Endothelial cell of umbilical vein (primary cell): ENCODE data around the gene PPP2R5D. TPM values are rescaled to one million over a fixed set of nuclear protein-coding genes. Genes with fewer than 3 reads are reported as not detected.

ENCODE experiments used
- BruUV-seq: library from RNA; stranded (reverse); fragments of 400-500 nt; replicated peaks from 2 replicates; lab custom pipeline; 2021; lab: Mats Ljungman, UMichigan
- CTCF ChIA-PET: fragments of 300-600, 350-600 bp; sonication (Branson Sonifier 250); formaldehyde crosslinking; loops from one replicate; lab custom pipeline; 2021; ENCODE audit warnings: antibody characterized with exemption, inconsistent platforms; lab: Charles Lee
- POLR2A ChIA-PET: fragments of 300-600, 350-600 bp; sonication (Branson Sonifier 250); formaldehyde crosslinking; loops from one replicate; lab custom pipeline; 2021; ENCODE audit warnings: antibody characterized with exemption, inconsistent platforms; lab: Charles Lee
- DNase-seq: peaks from one replicate; pipeline ENCODE4 v3.0.0-alpha.2; 2011; ENCODE audit warnings: low read depth, low spot score
- FAIRE-seq: peaks from 2 replicates; lab custom pipeline; 2011; peaks lifted over from hg19 to GRCh38; lab: Jason Lieb, UNC
- H2AFZ ChIP-seq: 2 replicates; pipeline ENCODE4 v1.6.0; 2012; ENCODE audit warnings: low read depth, low read length, control low read depth, inconsistent platforms
- H3K27ac ChIP-seq: 2 replicates; pipeline ENCODE4 v1.5.1; 2011; ENCODE audit warnings: low read depth, mild to moderate bottlenecking, control low read depth, low read length, moderate library complexity; ENCODE audit not compliant: insufficient read depth
- H3K27me3 ChIP-seq, 2 experiments: 2 replicates each; pipeline versions ENCODE4 v1.6.0 to v1.6.1; 2011; ENCODE audit warnings: low read length in 2 of 2, mixed read lengths in 1 of 2; ENCODE audit not compliant: control insufficient read depth in 2 of 2, insufficient read depth in 2 of 2
- H3K36me3 ChIP-seq, 2 experiments: 2 replicates in 1 of 2; 3 replicates in 1 of 2; pipeline ENCODE4 v1.5.1; 2011; ENCODE audit warnings: low read length in 2 of 2, mild to moderate bottlenecking in 1 of 2, moderate library complexity in 1 of 2; ENCODE audit not compliant: control insufficient read depth in 2 of 2, insufficient read depth in 2 of 2; ENCODE audit errors: extremely low read depth in 1 of 2
- H3K4me1 ChIP-seq: 3 replicates; pipeline ENCODE4 v1.5.1; 2011; ENCODE audit warnings: mild to moderate bottlenecking, low read length; ENCODE audit not compliant: control insufficient read depth, insufficient read depth; ENCODE audit errors: extremely low read depth
- H3K4me2 ChIP-seq: 2 replicates; pipeline ENCODE4 v1.6.1; 2011; ENCODE audit warnings: low read length, control low read depth, mixed read lengths; ENCODE audit not compliant: insufficient read depth
- H3K4me3 ChIP-seq, 3 experiments: fragments of 200-600 bp in 1 of 3; sonication (generic), shearing (Covaris generic) in 1 of 3; replicated peaks in 1 of 3; 2 replicates each; pipeline ENCODE4 v1.5.1; 2011 to 2016; ENCODE audit warnings: control low read depth in 3 of 3, low read length in 3 of 3, mild to moderate bottlenecking in 2 of 3, inconsistent platforms in 1 of 3, low read depth in 1 of 3, moderate library complexity in 1 of 3; ENCODE audit not compliant: insufficient read depth in 1 of 3
- H3K79me2 ChIP-seq: 2 replicates; pipeline ENCODE4 v1.6.0; 2012; ENCODE audit warnings: low read length, inconsistent platforms; ENCODE audit not compliant: control insufficient read depth, insufficient read depth
- H3K9ac ChIP-seq: replicated peaks from 2 replicates; pipeline ENCODE3; 2011; ENCODE audit warnings: low read length, control low read depth; ENCODE audit not compliant: insufficient read depth; ENCODE audit errors: extremely low read depth
- H3K9me1 ChIP-seq: replicated peaks from 3 replicates; pipeline ENCODE4 v1.6.0; 2011; ENCODE audit warnings: mild to moderate bottlenecking, low read length; ENCODE audit not compliant: control insufficient read depth, insufficient read depth; ENCODE audit errors: extremely low read depth
- H3K9me3 ChIP-seq: replicated peaks from 2 replicates; pipeline ENCODE4 v1.5.1; 2012; ENCODE audit warnings: low read length, inconsistent platforms; ENCODE audit not compliant: control insufficient read depth, insufficient read depth
- H4K20me1 ChIP-seq: replicated peaks from 2 replicates; pipeline ENCODE3; 2011; ENCODE audit warnings: mild to moderate bottlenecking, low read length; ENCODE audit not compliant: control insufficient read depth, insufficient read depth; ENCODE audit errors: extremely low read depth
- EZH2 ChIP-seq: IDR thresholded peaks from 2 replicates; pipeline ENCODE4 v1.6.1; 2012; ENCODE audit warnings: borderline replicate concordance, low read depth, mild to moderate bottlenecking, moderate library complexity, low read length, inconsistent platforms; ENCODE audit not compliant: severe bottlenecking
- FOS ChIP-seq: IDR thresholded peaks from 2 replicates; pipeline ENCODE4 v1.6.1; 2011; ENCODE audit warnings: mild to moderate bottlenecking, low read length, moderate library complexity, borderline replicate concordance; ENCODE audit not compliant: insufficient read depth
- GATA2 ChIP-seq: IDR thresholded peaks from 2 replicates; pipeline ENCODE4 v1.7.0; 2011; ENCODE audit warnings: low read depth, mild to moderate bottlenecking, moderate library complexity, mixed read lengths, low read length; ENCODE audit not compliant: insufficient read length, insufficient read depth
- JUN ChIP-seq: IDR thresholded peaks from 2 replicates; pipeline ENCODE4 v1.6.1; 2011; ENCODE audit warnings: borderline replicate concordance, low read depth; ENCODE audit not compliant: insufficient read length, insufficient read depth
- MYC ChIP-seq: IDR thresholded peaks from one replicate; pipeline ENCODE4 v1.6.1; 2011; ENCODE audit warnings: mild to moderate bottlenecking, low read depth, low read length
- POLR2A ChIP-seq: IDR thresholded peaks from 2 replicates; pipeline ENCODE4 v1.6.1; 2012; ENCODE audit warnings: low read depth, mild to moderate bottlenecking, control low read depth, low read length
- POLR2AphosphoS5 ChIP-seq: IDR thresholded peaks from 2 replicates; pipeline ENCODE4 v1.6.1; 2012; ENCODE audit warnings: low read depth, mild to moderate bottlenecking, control low read depth, low read length, moderate library complexity; ENCODE audit not compliant: insufficient read depth
- dilution Hi-C: fragments of 300-500 bp; cut with MboI; formaldehyde crosslinking; loops from one replicate; pipeline ENCODE4 v1.15.0; 2019; ENCODE audit warnings: low sequenced_read_pairs; ENCODE audit not compliant: extremely low pct_ligation_motif_present
- intact Hi-C: fragments of 100-400 bp; cut with micrococcal nuclease; formaldehyde crosslinking; loops from one replicate; pipeline ENCODE4 v1.10.0; 2022
- polyA plus RNA-seq, 4 experiments: library from polyadenylated mRNA; depleted of rRNA in 3 of 4; stranded (reverse) in 3 of 4; unstranded in 1 of 4; fragments of >200 nt; gene quantifications; 2 replicates each; pipeline versions ENCODE4 v1.2.1 to v1.2.3, GENCODE V29; 2011 to 2012; ENCODE audit warnings: missing spikeins in 1 of 4
- total RNA-seq: library from RNA; stranded (reverse); gene quantifications from 2 replicates; pipeline ENCODE4 v1.2.3, GENCODE V29; 2021
- TF ChIP-seq, protein P1 (sequence below): IDR thresholded peaks from 2 replicates; pipeline ENCODE4 v1.6.1; 2011; ENCODE audit not compliant: insufficient read depth, insufficient read length
- TF ChIP-seq, protein P2 (sequence below), 2 donors: IDR thresholded peaks; 1 replicate in 1 of 2; 2 replicates in 1 of 2; pipeline ENCODE4 v1.5.1; 2011; ENCODE audit warnings: low read length in 2 of 2, mild to moderate bottlenecking in 2 of 2, moderate library complexity in 2 of 2, control low read depth in 1 of 2, inconsistent platforms in 1 of 2, low read depth in 1 of 2; ENCODE audit not compliant: insufficient read depth in 1 of 2; ENCODE audit errors: extremely low read depth in 1 of 2

Gene PPP2R5D
- total and polyA plus RNA-seq, 2 donors (not counting 3 experiments of a cell fraction or from before 2014, with no cell fraction given) = 45.5 to 60.2 TPM

DNA sequence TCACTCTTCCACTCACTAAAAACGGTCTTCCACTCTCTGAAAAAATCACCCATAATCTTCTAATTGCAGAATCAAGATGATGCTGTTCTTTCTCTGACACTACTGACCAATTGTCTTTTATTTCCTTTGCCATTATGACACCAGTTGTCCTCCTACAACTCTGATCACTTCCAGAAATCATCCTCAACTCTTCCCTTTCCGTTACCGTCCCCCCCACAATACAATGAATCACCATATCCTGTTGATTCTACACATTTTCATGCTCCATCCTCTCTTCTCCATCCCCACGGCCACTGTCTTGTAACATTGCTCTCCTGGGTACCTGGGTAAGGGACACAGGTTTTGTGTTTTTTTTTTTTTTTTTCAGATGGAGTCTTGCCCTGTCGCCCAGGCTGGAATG lies 2.5 kb upstream of the PPP2R5D start:
- H3K27me3 ChIP-seq = no peaks in the 10 kb centered on the region
- no peak overlapping the region for H3K4me2 ChIP-seq
- peaks cover 34% of the 10 kb centered on the region for H3K4me1 ChIP-seq
- no TSS peak for BruUV-seq
- intact Hi-C loops (loop anchor here (5.0 kb wide), 1 partner anchor 80 kb away; no protein-coding TSS in a partner anchor), dilution Hi-C loops (no loop called here)
- CTCF ChIA-PET = interaction anchor here (0.6 kb wide), 1 partner anchor 164 kb away, joined by 3 read pairs; no protein-coding TSS in a partner anchor
- H3K79me2 ChIP-seq = peaks cover 26% of the 10 kb centered on the region
- no peak overlapping the region for H3K9ac ChIP-seq
- H4K20me1 ChIP-seq = peaks cover 3% of the 10 kb centered on the region
- H3K9me1 ChIP-seq = no peaks in the 10 kb centered on the region
- no peak overlapping the region for H3K4me3 ChIP-seq
- no peaks in the 10 kb centered on the region for H3K9me3 ChIP-seq
- POLR2A ChIA-PET = no interaction called here
- no peak overlapping the region for H3K27ac ChIP-seq
- no peaks in the 10 kb centered on the region for H3K36me3 ChIP-seq
- peak overlapping the region; percentile 35 for H2AFZ ChIP-seq
- DNase-seq (no peak), FAIRE-seq (peak; percentile 46)
- TF ChIP-seq FOS = no peak
- TF ChIP-seq JUN = no peak
- no peak for TF ChIP-seq GATA2
- TF ChIP-seq, protein P1, sequence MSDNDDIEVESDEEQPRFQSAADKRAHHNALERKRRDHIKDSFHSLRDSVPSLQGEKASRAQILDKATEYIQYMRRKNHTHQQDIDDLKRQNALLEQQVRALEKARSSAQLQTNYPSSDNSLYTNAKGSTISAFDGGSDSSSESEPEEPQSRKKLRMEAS = no peak
- TF ChIP-seq, protein P2, sequence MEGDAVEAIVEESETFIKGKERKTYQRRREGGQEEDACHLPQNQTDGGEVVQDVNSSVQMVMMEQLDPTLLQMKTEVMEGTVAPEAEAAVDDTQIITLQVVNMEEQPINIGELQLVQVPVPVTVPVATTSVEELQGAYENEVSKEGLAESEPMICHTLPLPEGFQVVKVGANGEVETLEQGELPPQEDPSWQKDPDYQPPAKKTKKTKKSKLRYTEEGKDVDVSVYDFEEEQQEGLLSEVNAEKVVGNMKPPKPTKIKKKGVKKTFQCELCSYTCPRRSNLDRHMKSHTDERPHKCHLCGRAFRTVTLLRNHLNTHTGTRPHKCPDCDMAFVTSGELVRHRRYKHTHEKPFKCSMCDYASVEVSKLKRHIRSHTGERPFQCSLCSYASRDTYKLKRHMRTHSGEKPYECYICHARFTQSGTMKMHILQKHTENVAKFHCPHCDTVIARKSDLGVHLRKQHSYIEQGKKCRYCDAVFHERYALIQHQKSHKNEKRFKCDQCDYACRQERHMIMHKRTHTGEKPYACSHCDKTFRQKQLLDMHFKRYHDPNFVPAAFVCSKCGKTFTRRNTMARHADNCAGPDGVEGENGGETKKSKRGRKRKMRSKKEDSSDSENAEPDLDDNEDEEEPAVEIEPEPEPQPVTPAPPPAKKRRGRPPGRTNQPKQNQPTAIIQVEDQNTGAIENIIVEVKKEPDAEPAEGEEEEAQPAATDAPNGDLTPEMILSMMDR (IDR thresholded peaks at IDR 0.05; ENCODE audit: extremely low read depth in 1 of 2, insufficient read depth in 1 of 2, low read depth in 1 of 2, low read length in 2 of 2) = no peak
- TF ChIP-seq EZH2 = no peak
- TF ChIP-seq POLR2A = no peak
- no peak for TF ChIP-seq POLR2AphosphoS5
- TF ChIP-seq MYC = no peak
